Ishikawa (cell line): ENCODE data around the gene SZT2.

Experiments
- EP300 ChIP-seq: IDR thresholded peaks from 2 replicates; pipeline ENCODE4 v1.6.1; 2012; ENCODE audit warnings: borderline replicate concordance
- FOXM1 ChIP-seq: IDR thresholded peaks from 2 replicates; pipeline ENCODE4 v1.6.1; 2012; ENCODE audit warnings: low read depth, borderline replicate concordance
- MAX ChIP-seq: IDR thresholded peaks from 2 replicates; pipeline ENCODE4 v1.6.1; 2012
- REST ChIP-seq: IDR thresholded peaks from 2 replicates; pipeline ENCODE4 v1.6.1; 2012; ENCODE audit warnings: low read depth, mild to moderate bottlenecking
- TAF1 ChIP-seq: IDR thresholded peaks from 2 replicates; pipeline ENCODE4 v1.6.1; 2012; ENCODE audit warnings: low read depth, mild to moderate bottlenecking
- TEAD4 ChIP-seq: IDR thresholded peaks from 2 replicates; pipeline ENCODE4 v1.6.1; 2012
- USF1 ChIP-seq: IDR thresholded peaks from 2 replicates; pipeline ENCODE4 v1.6.1; 2012
- YY1 ChIP-seq: IDR thresholded peaks from 2 replicates; pipeline ENCODE4 v1.6.1; 2012; ENCODE audit warnings: low read depth

GRCh38 chr1:43436371-43436770 is 46.7 kb downstream of the SZT2 start:
- TF ChIP-seq USF1, result no peak
- TF ChIP-seq TAF1, result no peak
- TF ChIP-seq REST, result no peak
- TF ChIP-seq TEAD4, result no peak
- TF ChIP-seq EP300, result no peak
- no peak for TF ChIP-seq YY1
- no peak for TF ChIP-seq MAX
- no peak for TF ChIP-seq FOXM1
